HFFc6 (cell line): Measurements from ENCODE around the gene EXOC3L2. TPM values are rescaled to one million over a fixed set of nuclear protein-coding genes. Genes with fewer than 3 reads are reported as not detected.
A peak's percentile ranks its signal among the peaks of the same experiment; 100 is the strongest.

Experiments
- DNase-seq: peaks from one replicate; pipeline ENCODE4 v3.0.0-alpha.2; 2018
- H3K27ac Mint-ChIP-seq: 2 replicates; pipeline ENCODE4 v1.8.0; 2020; ENCODE audit warnings: mild to moderate bottlenecking, mixed read lengths
- H3K27me3 Mint-ChIP-seq: 2 replicates; pipeline ENCODE4 v1.8.0; 2021; ENCODE audit warnings: mild to moderate bottlenecking, moderate library complexity, mixed read lengths; ENCODE audit not compliant: insufficient read depth
- H3K36me3 Mint-ChIP-seq: 2 replicates; pipeline ENCODE4 v1.8.0; 2021; ENCODE audit warnings: low read depth, mixed read lengths
- H3K4me1 Mint-ChIP-seq: 2 replicates; pipeline ENCODE4 v1.8.0; 2020; ENCODE audit warnings: low read depth, mixed read lengths
- H3K4me3 Mint-ChIP-seq: 2 replicates; pipeline ENCODE4 v1.8.0; 2020; ENCODE audit warnings: mild to moderate bottlenecking, moderate library complexity, mixed read lengths
- H3K9me3 Mint-ChIP-seq: 2 replicates; pipeline ENCODE4 v1.8.0; 2020; ENCODE audit warnings: mild to moderate bottlenecking, mixed read lengths
- CTCF ChIP-seq: fragments of 200-600 bp; sonication (generic); IDR thresholded peaks from 2 replicates; pipeline ENCODE4 v1.5.0; 2021; ENCODE audit warnings: antibody characterized with exemption, mild to moderate bottlenecking
- total RNA-seq, 6 experiments: library from RNA; stranded (reverse); fragmentation: NEBNext Ultra II Directional; extraction: Animal tissue kit (Norgen Biotek cat#: 25700); gene quantifications; 2 replicates in 1 of 6; 3 replicates in 5 of 6; pipeline ENCODE4 v1.2.3, GENCODE V29; 2021

The EXOC3L2 gene
- total RNA-seq, 6 experiments from 2014 or later: 0.10 TPM; not detected in 5

DNA sequence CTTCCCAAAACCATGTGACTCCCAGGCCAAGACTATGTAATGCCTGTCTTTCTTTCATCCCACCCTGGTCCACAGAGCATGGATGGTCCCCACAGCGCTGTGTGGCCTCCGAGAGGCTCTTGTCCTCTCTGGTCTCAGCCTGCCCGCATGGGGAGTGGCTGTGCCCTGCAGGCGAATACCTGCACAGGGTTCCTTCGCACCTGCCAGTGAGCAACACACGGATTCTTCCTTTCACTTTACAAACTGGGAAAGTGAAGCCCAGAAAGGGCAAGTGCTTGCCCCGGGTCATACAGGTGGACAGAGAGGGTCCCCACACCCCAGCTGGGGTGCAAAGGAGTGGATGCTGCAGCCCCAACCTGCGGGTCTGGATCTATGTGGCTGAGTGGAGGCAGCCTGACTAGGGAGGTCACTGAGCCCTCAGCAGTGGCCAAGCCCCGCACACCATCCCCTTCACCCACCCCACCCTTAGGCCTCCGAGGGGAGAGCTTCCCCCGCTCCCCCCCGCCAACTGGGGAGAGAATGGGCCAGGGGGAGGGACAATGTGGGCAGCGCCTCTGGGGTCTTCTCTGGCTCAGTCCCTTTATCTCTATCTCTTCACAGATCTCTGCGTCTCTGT, 5.1 kb upstream of the EXOC3L2 start:
- Mint-ChIP-seq H3K27ac (peak overlapping the region; percentile 65), H3K4me1 (peaks cover 41% of the 10 kb centered on the region), H3K9me3 (no peaks in the 10 kb centered on the region), H3K36me3 (no peaks in the 10 kb centered on the region), H3K4me3 (peak overlapping the region; percentile 88), H3K27me3 (no peaks in the 10 kb centered on the region; the same call in 1 of the 2 replicates)
- TF ChIP-seq CTCF: no peak
- no peak for DNase-seq

- H3K9me3 Mint-ChIP-seq: no peaks in the 10 kb centered on the region
- H3K27ac Mint-ChIP-seq: no peak overlapping the region
- H3K36me3 Mint-ChIP-seq: no peaks in the 10 kb centered on the region
- H3K4me1 Mint-ChIP-seq: peaks cover 38% of the 10 kb centered on the region
- no peak for DNase-seq
- peaks cover 6% of the 10 kb centered on the region for H3K27me3 Mint-ChIP-seq
- TF ChIP-seq CTCF: no peak
- no peak overlapping the region; the same call in none of the 2 replicates for H3K4me3 Mint-ChIP-seq
These were observed 4.2 kb upstream of the EXOC3L2 start for GRCh38 chr19:45249261-45250033.

GRCh38 chr19:45247136-45247535, 1.9 kb upstream of the EXOC3L2 start:
- no peak overlapping the region for H3K27ac Mint-ChIP-seq
- no peak for TF ChIP-seq CTCF
- no peak for DNase-seq
- no peaks in the 10 kb centered on the region for H3K9me3 Mint-ChIP-seq
- H3K4me1 Mint-ChIP-seq: peaks cover 18% of the 10 kb centered on the region
- H3K27me3 Mint-ChIP-seq: peaks cover 17% of the 10 kb centered on the region
- H3K4me3 Mint-ChIP-seq: no peak overlapping the region
- no peaks in the 10 kb centered on the region for H3K36me3 Mint-ChIP-seq

DNA sequence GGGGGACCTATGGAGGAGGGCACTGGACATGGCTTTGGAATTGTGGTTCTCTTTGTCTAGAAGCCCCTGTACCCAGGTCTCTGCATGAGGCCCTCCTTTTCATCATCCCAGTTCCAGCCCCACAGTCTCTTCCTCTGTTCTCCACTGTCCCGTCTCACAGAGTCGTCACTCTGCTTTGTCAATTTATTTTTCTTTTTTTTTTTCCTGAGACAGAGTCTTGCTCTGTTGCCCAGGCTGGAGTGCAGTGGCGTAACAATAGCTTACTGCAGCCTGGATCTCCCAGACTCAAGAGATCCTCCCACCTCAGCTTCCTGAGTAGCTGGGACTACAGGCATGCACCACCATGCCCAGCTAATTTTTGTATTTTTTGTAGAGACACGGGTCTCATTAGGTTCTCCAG, 619 bp upstream of the EXOC3L2 start:
- TF ChIP-seq CTCF: no peak
- Mint-ChIP-seq H3K36me3 (no peaks in the 10 kb centered on the region), H3K27me3 (peaks cover 17% of the 10 kb centered on the region), H3K9me3 (no peaks in the 10 kb centered on the region), H3K27ac (no peak overlapping the region), H3K4me1 (peaks cover 21% of the 10 kb centered on the region), H3K4me3 (no peak overlapping the region)
- DNase-seq: no peak

GRCh38 chr19:45244133-45244794, 943 bp downstream of the EXOC3L2 start:
- Mint-ChIP-seq H3K36me3 (no peaks in the 10 kb centered on the region), H3K4me1 (peaks cover 11% of the 10 kb centered on the region; the same call in 1 of the 2 replicates), H3K27ac (no peak overlapping the region), H3K4me3 (no peak overlapping the region), H3K27me3 (peaks cover 20% of the 10 kb centered on the region), H3K9me3 (no peaks in the 10 kb centered on the region)
- TF ChIP-seq CTCF: no peak
- DNase-seq: no peak
